GM21576 (cell line): ENCODE results near the gene ZNF568.

ENCODE experiments used
- ATAC-seq: cut with Tn5 transposase; IDR thresholded peaks from one replicate; pipeline ENCODE4 v1.9.1; 2021; ENCODE audit warnings: mild to moderate bottlenecking, moderate library complexity; ENCODE audit not compliant: unreplicated experiment

Gene ZNF568

GRCh38 chr19:36997843-36998235 is 81.7 kb downstream of the ZNF568 start:
- ATAC-seq: no peak

GRCh38 chr19:36999313-36999712 is 83.2 kb downstream of the ZNF568 start:
- ATAC-seq: no peak

- ATAC-seq: no peak
Measured at GRCh38 chr19:37007587-37008220, 91.6 kb downstream of the ZNF568 start.

- ATAC-seq: no peak
Measured at GRCh38 chr19:37009871-37010270, 93.7 kb downstream of the ZNF568 start.

- ATAC-seq: no peak
Measured at GRCh38 chr19:37012093-37012745, 96.1 kb downstream of the ZNF568 start.

GRCh38 chr19:37014456-37014855 is 98.3 kb downstream of the ZNF568 start:
- ATAC-seq: no peak

- no peak for ATAC-seq
Measured at GRCh38 chr19:37045140-37045539, 129.0 kb downstream of the ZNF568 start.
